Measurements from ENCODE around the gene KRT73. TPM values are rescaled to one million over a fixed set of nuclear protein-coding genes. Genes with fewer than 3 reads are reported as not detected.

Gene KRT73
- total and polyA plus RNA-seq, 2 donors (not counting 3 experiments of a cell fraction or from before 2014, with no cell fraction given), result not detected

DNA sequence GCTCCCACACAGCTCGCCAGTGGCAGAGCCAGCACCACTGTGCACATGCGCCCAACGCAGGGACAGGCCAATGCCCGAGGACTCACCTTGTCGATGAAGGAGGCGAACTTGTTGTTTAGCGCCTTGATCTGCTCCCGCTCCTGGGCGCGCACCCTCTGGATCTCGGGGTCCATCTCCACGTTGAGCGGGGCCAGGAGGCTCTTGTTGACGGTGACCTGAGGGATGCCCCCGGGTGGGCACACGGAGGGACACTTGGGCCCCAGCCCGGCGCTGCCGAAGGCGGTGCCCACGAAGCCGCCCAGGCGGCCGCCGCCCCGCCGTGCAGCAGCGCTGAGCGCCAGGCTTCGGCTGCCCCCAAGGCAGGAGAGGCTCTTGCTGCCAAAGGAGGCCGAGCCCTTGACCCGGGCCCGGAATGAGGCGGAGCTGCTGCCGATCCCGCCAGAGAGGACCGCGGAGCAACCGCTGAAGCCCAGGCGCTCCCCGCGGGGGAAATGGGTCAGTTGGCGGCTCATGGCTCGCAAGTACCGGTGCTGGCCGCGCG is 17.3 kb downstream of the KRT73 start, which contains the start of gene KRT72:
Gene KRT72 (minus strand): TSS at position 523 of the 541 bp plus-strand sequence. CDS start 11 bp downstream, at position 512.
- Histone ChIP-seq H3K4me3 (replicated peaks in 1 of 3; ENCODE audit: insufficient read depth in 1 of 3, low read depth in 1 of 3, low read length in 3 of 3) (no peak within 1 kb of the TSS), H3K4me2 (ENCODE audit: insufficient read depth, low read length) (no peak within 1 kb of the TSS), H2AFZ (ENCODE audit: low read depth, low read length) (no peak within 1 kb of the TSS), H3K9me3 (replicated peaks; ENCODE audit: control insufficient read depth, insufficient read depth, low read length) (no peaks in the 10 kb centered on the region), H3K9me1 (replicated peaks; ENCODE audit: control insufficient read depth, extremely low read depth, insufficient read depth, low read length) (no peaks in the 10 kb centered on the region), H4K20me1 (replicated peaks; ENCODE audit: control insufficient read depth, extremely low read depth, insufficient read depth, low read length) (no peaks in the 10 kb centered on the region), H3K4me1 (ENCODE audit: control insufficient read depth, extremely low read depth, insufficient read depth, low read length) (no peaks in the 10 kb centered on the region), H3K9ac (replicated peaks; ENCODE audit: extremely low read depth, insufficient read depth, low read length) (no peak within 1 kb of the TSS), H3K36me3 (ENCODE audit: control insufficient read depth in 2 of 2, extremely low read depth in 1 of 2, insufficient read depth in 2 of 2, low read length in 2 of 2) (no peaks in the 10 kb centered on the region), H3K79me2 (ENCODE audit: control insufficient read depth, insufficient read depth, low read length) (no peaks in the 10 kb centered on the region), H3K27me3 (ENCODE audit: control insufficient read depth in 2 of 2, insufficient read depth in 2 of 2, low read length in 2 of 2) (peaks cover 20 to 39% of the 10 kb centered on the region in 2 experiments), H3K27ac (ENCODE audit: insufficient read depth, low read depth, low read length) (no peak within 1 kb of the TSS)
- BruUV-seq (replicated peaks), result no TSS peak
- DNase-seq (ENCODE audit: low read depth, low spot score) (no peak), FAIRE-seq (no peak)
- intact Hi-C loops (cut with micrococcal nuclease) (no loop called here), dilution Hi-C loops (cut with MboI; ENCODE audit: extremely low pct_ligation_motif_present, low sequenced_read_pairs) (no loop called here)
- ChIA-PET CTCF (no interaction called here), POLR2A (no interaction called here)
- TF ChIP-seq, protein P1, sequence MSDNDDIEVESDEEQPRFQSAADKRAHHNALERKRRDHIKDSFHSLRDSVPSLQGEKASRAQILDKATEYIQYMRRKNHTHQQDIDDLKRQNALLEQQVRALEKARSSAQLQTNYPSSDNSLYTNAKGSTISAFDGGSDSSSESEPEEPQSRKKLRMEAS (IDR thresholded peaks at IDR 0.05; ENCODE audit: insufficient read depth, insufficient read length), result no peak
- TF ChIP-seq EZH2 (IDR thresholded peaks at IDR 0.05; ENCODE audit: borderline replicate concordance, low read depth, low read length, severe bottlenecking) (peak; percentile 43), MYC (IDR thresholded peaks at IDR 0.05; ENCODE audit: low read depth, low read length) (no peak), JUN (IDR thresholded peaks at IDR 0.05; ENCODE audit: borderline replicate concordance, insufficient read depth, insufficient read length, low read depth) (no peak), POLR2AphosphoS5 (IDR thresholded peaks at IDR 0.05; ENCODE audit: insufficient read depth, low read depth, low read length) (no peak)

DNA sequence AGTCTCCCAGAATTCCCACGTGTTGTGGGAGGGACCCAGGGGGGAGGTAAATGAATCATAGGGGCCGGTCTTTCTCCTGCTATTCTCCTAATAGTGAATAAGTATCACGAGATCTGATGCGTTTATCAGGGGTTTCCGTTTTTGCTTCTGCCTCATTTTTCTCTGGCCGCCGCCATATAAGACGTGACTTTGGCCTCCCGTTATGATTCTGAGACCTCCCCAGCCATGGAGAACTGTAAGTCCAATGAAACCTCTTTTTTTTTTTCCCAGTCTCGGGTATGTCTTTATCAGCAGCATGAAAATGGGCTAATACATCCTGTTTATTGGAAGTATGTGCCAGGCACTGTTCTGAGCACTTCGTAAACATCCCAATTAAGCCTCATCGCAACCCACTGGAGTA is 17.9 kb downstream of the KRT73 start:
- peaks cover 20 to 39% of the 10 kb centered on the region in 2 experiments for H3K27me3 ChIP-seq (ENCODE audit: control insufficient read depth in 2 of 2, insufficient read depth in 2 of 2, low read length in 2 of 2)
- TF ChIP-seq EZH2 (IDR thresholded peaks at IDR 0.05; ENCODE audit: borderline replicate concordance, low read depth, low read length, severe bottlenecking) (no peak), FOS (IDR thresholded peaks at IDR 0.05; ENCODE audit: borderline replicate concordance, insufficient read depth, low read length) (no peak), JUN (IDR thresholded peaks at IDR 0.05; ENCODE audit: borderline replicate concordance, insufficient read depth, insufficient read length, low read depth) (no peak), POLR2A (IDR thresholded peaks at IDR 0.05; ENCODE audit: low read depth, low read length) (no peak), GATA2 (IDR thresholded peaks at IDR 0.05; ENCODE audit: insufficient read depth, insufficient read length, low read depth, low read length) (no peak), POLR2AphosphoS5 (IDR thresholded peaks at IDR 0.05; ENCODE audit: insufficient read depth, low read depth, low read length) (no peak), MYC (IDR thresholded peaks at IDR 0.05; ENCODE audit: low read depth, low read length) (no peak)
- TF ChIP-seq, protein P1 (IDR thresholded peaks at IDR 0.05; ENCODE audit: insufficient read depth, insufficient read length), result no peak
- TF ChIP-seq, protein P2, sequence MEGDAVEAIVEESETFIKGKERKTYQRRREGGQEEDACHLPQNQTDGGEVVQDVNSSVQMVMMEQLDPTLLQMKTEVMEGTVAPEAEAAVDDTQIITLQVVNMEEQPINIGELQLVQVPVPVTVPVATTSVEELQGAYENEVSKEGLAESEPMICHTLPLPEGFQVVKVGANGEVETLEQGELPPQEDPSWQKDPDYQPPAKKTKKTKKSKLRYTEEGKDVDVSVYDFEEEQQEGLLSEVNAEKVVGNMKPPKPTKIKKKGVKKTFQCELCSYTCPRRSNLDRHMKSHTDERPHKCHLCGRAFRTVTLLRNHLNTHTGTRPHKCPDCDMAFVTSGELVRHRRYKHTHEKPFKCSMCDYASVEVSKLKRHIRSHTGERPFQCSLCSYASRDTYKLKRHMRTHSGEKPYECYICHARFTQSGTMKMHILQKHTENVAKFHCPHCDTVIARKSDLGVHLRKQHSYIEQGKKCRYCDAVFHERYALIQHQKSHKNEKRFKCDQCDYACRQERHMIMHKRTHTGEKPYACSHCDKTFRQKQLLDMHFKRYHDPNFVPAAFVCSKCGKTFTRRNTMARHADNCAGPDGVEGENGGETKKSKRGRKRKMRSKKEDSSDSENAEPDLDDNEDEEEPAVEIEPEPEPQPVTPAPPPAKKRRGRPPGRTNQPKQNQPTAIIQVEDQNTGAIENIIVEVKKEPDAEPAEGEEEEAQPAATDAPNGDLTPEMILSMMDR (IDR thresholded peaks at IDR 0.05; ENCODE audit: extremely low read depth in 1 of 2, insufficient read depth in 1 of 2, low read depth in 1 of 2, low read length in 2 of 2), result no peak
- H3K4me3 ChIP-seq (replicated peaks in 1 of 3; ENCODE audit: insufficient read depth in 1 of 3, low read depth in 1 of 3, low read length in 3 of 3), result no peak overlapping the region
- H3K9ac ChIP-seq (replicated peaks; ENCODE audit: extremely low read depth, insufficient read depth, low read length), result no peak overlapping the region
- intact Hi-C loops (cut with micrococcal nuclease) (no loop called here), dilution Hi-C loops (cut with MboI; ENCODE audit: extremely low pct_ligation_motif_present, low sequenced_read_pairs) (no loop called here)
- BruUV-seq (replicated peaks), result no TSS peak
- DNase-seq (ENCODE audit: low read depth, low spot score), result no peak
- no peak for FAIRE-seq
- POLR2A ChIA-PET, result no interaction called here
- H3K4me2 ChIP-seq (ENCODE audit: insufficient read depth, low read length), result no peak overlapping the region
- CTCF ChIA-PET, result no interaction called here
- no peaks in the 10 kb centered on the region for H3K9me3 ChIP-seq (replicated peaks; ENCODE audit: control insufficient read depth, insufficient read depth, low read length)
- H3K36me3 ChIP-seq (ENCODE audit: control insufficient read depth in 2 of 2, extremely low read depth in 1 of 2, insufficient read depth in 2 of 2, low read length in 2 of 2), result no peaks in the 10 kb centered on the region
- H3K9me1 ChIP-seq (replicated peaks; ENCODE audit: control insufficient read depth, extremely low read depth, insufficient read depth, low read length), result no peaks in the 10 kb centered on the region
- no peaks in the 10 kb centered on the region for H4K20me1 ChIP-seq (replicated peaks; ENCODE audit: control insufficient read depth, extremely low read depth, insufficient read depth, low read length)
- no peak overlapping the region for H3K27ac ChIP-seq (ENCODE audit: insufficient read depth, low read depth, low read length)
- H2AFZ ChIP-seq (ENCODE audit: low read depth, low read length), result no peak overlapping the region
- H3K4me1 ChIP-seq (ENCODE audit: control insufficient read depth, extremely low read depth, insufficient read depth, low read length), result no peaks in the 10 kb centered on the region
- no peaks in the 10 kb centered on the region for H3K79me2 ChIP-seq (ENCODE audit: control insufficient read depth, insufficient read depth, low read length)
